PC-9 (cell line): ENCODE data around the gene PABPN1L. TPM values are rescaled to one million over a fixed set of nuclear protein-coding genes. Genes with fewer than 3 reads are reported as not detected.
A peak's percentile ranks its signal among the peaks of the same experiment; 100 is the strongest.

Source experiments
- BruUV-seq: library from RNA; stranded (reverse); fragments of 400-500 nt; replicated peaks from 2 replicates; lab custom pipeline; 2021; lab: Mats Ljungman, UMichigan
- CTCF ChIA-PET: fragments of 300-600 bp; sonication (Branson Sonifier 250); formaldehyde crosslinking; loops from one replicate; lab custom pipeline; 2022; ENCODE audit warnings: antibody characterized with exemption; lab: Charles Lee
- POLR2A ChIA-PET: fragments of 300-600 bp; sonication (Branson Sonifier 250); formaldehyde crosslinking; loops from one replicate; lab custom pipeline; 2022; ENCODE audit warnings: antibody characterized with exemption; ENCODE audit not compliant: unreplicated experiment; lab: Charles Lee
- DNase-seq, 2 experiments: peaks; one replicate each; pipeline versions ENCODE4 v3.0.0 to v3.0.0-alpha.2; 2015 to 2022; ENCODE audit warnings: mixed read lengths in 1 of 2
- H2AFZ ChIP-seq: fragments of 200-600 bp; sonication (generic); 2 replicates; pipeline ENCODE4 v1.8.1; 2017; ENCODE audit warnings: antibody characterized with exemption
- H3F3A ChIP-seq: fragments of 200-600 bp; sonication (generic); 2 replicates; pipeline ENCODE4 v1.8.1; 2017; ENCODE audit warnings: antibody characterized with exemption, mild to moderate bottlenecking, low read depth; ENCODE audit not compliant: insufficient read depth
- H3K27ac ChIP-seq: fragments of 200-600 bp; sonication (generic); 2 replicates; pipeline ENCODE4 v1.6.1; 2016; ENCODE audit warnings: mixed run types
- H3K27me3 ChIP-seq: fragments of 200-600 bp; sonication (generic); 2 replicates; pipeline ENCODE4 v1.6.1; 2016; ENCODE audit warnings: low read depth, mixed run types; ENCODE audit not compliant: insufficient read depth
- H3K36me3 ChIP-seq: fragments of 200-600 bp; sonication (generic); 2 replicates; pipeline ENCODE4 v1.6.1; 2016; ENCODE audit warnings: low read depth, mixed run types
- H3K4me1 ChIP-seq: fragments of 200-600 bp; sonication (generic); replicated peaks from 2 replicates; pipeline ENCODE4 v1.6.1; 2016; ENCODE audit warnings: mixed run types; ENCODE audit not compliant: insufficient read depth
- H3K4me2 ChIP-seq: fragments of 200-600 bp; sonication (generic); 2 replicates; pipeline ENCODE4 v1.6.1; 2017; ENCODE audit warnings: mixed run types
- H3K4me3 ChIP-seq: fragments of 200-600 bp; sonication (generic); 2 replicates; pipeline ENCODE4 v1.6.1; 2016; ENCODE audit warnings: mixed run types
- H3K79me2 ChIP-seq: fragments of 200-600 bp; sonication (generic); 2 replicates; pipeline ENCODE4 v1.6.1; 2017; ENCODE audit warnings: low read depth, mixed run types
- H3K9me2 ChIP-seq: fragments of 200-600 bp; sonication (generic); 2 replicates; pipeline ENCODE4 v1.8.1; 2017; ENCODE audit warnings: mild to moderate bottlenecking; ENCODE audit not compliant: insufficient read depth
- H3K9me3 ChIP-seq: fragments of 200-600 bp; sonication (generic); 2 replicates; pipeline ENCODE4 v1.8.1; 2016; ENCODE audit warnings: low read depth; ENCODE audit not compliant: insufficient read depth
- H4K20me1 ChIP-seq: fragments of 200-600 bp; sonication (generic); 2 replicates; pipeline ENCODE4 v1.8.1; 2017; ENCODE audit not compliant: insufficient read depth
- CTCF ChIP-seq: fragments of 200-600 bp; sonication (generic); conservative IDR thresholded peaks from 2 replicates; pipeline ENCODE4 v1.6.1; 2017; ENCODE audit warnings: mixed run types, antibody characterized with exemption, mild to moderate bottlenecking, moderate library complexity
- EZH2 ChIP-seq: fragments of 200-600 bp; sonication (generic); IDR thresholded peaks from 2 replicates; pipeline ENCODE4 v1.8.0; 2017; ENCODE audit warnings: antibody characterized with exemption, low read depth
- intact Hi-C: fragments of 100-400 bp; cut with micrococcal nuclease; formaldehyde crosslinking; loops from one replicate; pipeline ENCODE4 v1.10.0; 2022; ENCODE audit not compliant: unreplicated experiment
- total RNA-seq: library from RNA; stranded (reverse); gene quantifications from 2 replicates; pipeline ENCODE4 v1.2.3, GENCODE V29; 2021

PABPN1L gene
- total RNA-seq, 1 experiment from 2014 or later, result not detected

- H4K20me1 ChIP-seq, result no peaks in the 10 kb centered on the region
- H2AFZ ChIP-seq, result no peak overlapping the region
- no peak for DNase-seq
- 0 out of 2 replicates have a peak, but pooled peaks cover 5% of the 10 kb centered on the region for H3K4me1 ChIP-seq
- H3F3A ChIP-seq, result no peaks in the 10 kb centered on the region
- H3K9me2 ChIP-seq, result no peaks in the 10 kb centered on the region
- peaks cover 3% of the 10 kb centered on the region; the same call in 1 of the 2 replicates for H3K27me3 ChIP-seq
- no peak overlapping the region for H3K4me3 ChIP-seq
- H3K27ac ChIP-seq, result no peak overlapping the region
- TF ChIP-seq CTCF (no peak), EZH2 (no peak)
- H3K4me2 ChIP-seq, result no peak overlapping the region
- POLR2A ChIA-PET, result no interaction called here
- no peaks in the 10 kb centered on the region for H3K9me3 ChIP-seq
- H3K79me2 ChIP-seq, result no peaks in the 10 kb centered on the region
- no peaks in the 10 kb centered on the region for H3K36me3 ChIP-seq
- no TSS peak for BruUV-seq
- CTCF ChIA-PET, result no interaction called here
- intact Hi-C loops, result no loop called here
These were observed 43.2 kb upstream of the PABPN1L start for GRCh38 chr16:88909431-88910210.

- Histone ChIP-seq H3K9me3 (no peaks in the 10 kb centered on the region), H3K4me1 (0 out of 2 replicates have a peak, but pooled peaks cover 5% of the 10 kb centered on the region), H3K79me2 (no peaks in the 10 kb centered on the region), H3K9me2 (no peaks in the 10 kb centered on the region), H3K27ac (no peak overlapping the region), H3K4me2 (no peak overlapping the region), H3K36me3 (no peaks in the 10 kb centered on the region), H2AFZ (no peak overlapping the region), H4K20me1 (no peaks in the 10 kb centered on the region), H3F3A (no peaks in the 10 kb centered on the region), H3K27me3 (no peaks in the 10 kb centered on the region; the same call in 1 of the 2 replicates), H3K4me3 (no peak overlapping the region)
- ChIA-PET POLR2A (no interaction called here), CTCF (no interaction called here)
- TF ChIP-seq CTCF (no peak), EZH2 (no peak)
- DNase-seq, result no peak
- intact Hi-C loops, result no loop called here
- no TSS peak for BruUV-seq
These were observed 41.8 kb upstream of the PABPN1L start for GRCh38 chr16:88908307-88908706.

GRCh38 chr16:88907768-88908167, 41.3 kb upstream of the PABPN1L start:
- H2AFZ ChIP-seq, result no peak overlapping the region
- H3K36me3 ChIP-seq, result no peaks in the 10 kb centered on the region
- no peak for TF ChIP-seq CTCF
- TF ChIP-seq EZH2, result no peak
- H3K27me3 ChIP-seq, result no peaks in the 10 kb centered on the region; the same call in 1 of the 2 replicates
- DNase-seq, result peak; percentile 48 to 67
- no peaks in the 10 kb centered on the region for H3K79me2 ChIP-seq
- no peak overlapping the region for H3K27ac ChIP-seq
- H3F3A ChIP-seq, result no peaks in the 10 kb centered on the region
- BruUV-seq, result no TSS peak
- no peak overlapping the region for H3K4me2 ChIP-seq
- no peaks in the 10 kb centered on the region for H4K20me1 ChIP-seq
- H3K9me2 ChIP-seq, result no peaks in the 10 kb centered on the region
- ChIA-PET CTCF (no interaction called here), POLR2A (no interaction called here)
- H3K4me1 ChIP-seq, result 0 out of 2 replicates have a peak, but pooled peaks cover 5% of the 10 kb centered on the region
- no peaks in the 10 kb centered on the region for H3K9me3 ChIP-seq
- intact Hi-C loops, result no loop called here
- H3K4me3 ChIP-seq, result no peak overlapping the region
